NCI-H187 (cell line): Measurements from ENCODE around the gene EGFLAM.

Experiments used
- DNase-seq, 2 experiments: peaks; one replicate each; lab custom pipeline; 2025; lab: John Stamatoyannopoulos, UW

Gene EGFLAM

GRCh38 chr5:38258319-38259061 is at the start of gene EGFLAM:
Gene EGFLAM, plus strand, starts transcription at chr5:38258559. Its CDS starts 196 bp downstream, at chr5:38258755.
- DNase-seq = no peak

GRCh38 chr5:38208782-38209378 is 49.5 kb upstream of the EGFLAM start:
- DNase-seq = no peak

GRCh38 chr5:38210676-38211353 is 47.5 kb upstream of the EGFLAM start:
- DNase-seq = no peak

- DNase-seq = no peak
Measured at GRCh38 chr5:38211354-38211710, 47.0 kb upstream of the EGFLAM start.

GRCh38 chr5:38212307-38212706 is 46.1 kb upstream of the EGFLAM start:
- DNase-seq = no peak

GRCh38 chr5:38226091-38226490 is 32.3 kb upstream of the EGFLAM start:
- no peak for DNase-seq

GRCh38 chr5:38228914-38229313 is 29.4 kb upstream of the EGFLAM start:
- DNase-seq = no peak

- no peak for DNase-seq
Measured at GRCh38 chr5:38234737-38235136, 23.6 kb upstream of the EGFLAM start.

GRCh38 chr5:38237681-38238080 is 20.7 kb upstream of the EGFLAM start:
- no peak for DNase-seq

- DNase-seq = no peak
Measured at GRCh38 chr5:38240212-38240611, 18.1 kb upstream of the EGFLAM start.

- no peak for DNase-seq
Measured at GRCh38 chr5:38241655-38242054, 16.7 kb upstream of the EGFLAM start.

GRCh38 chr5:38245307-38245706 is 13.1 kb upstream of the EGFLAM start:
- no peak for DNase-seq

- DNase-seq = no peak
Measured at GRCh38 chr5:38249301-38249700, 9.1 kb upstream of the EGFLAM start.

- DNase-seq = no peak
Measured at GRCh38 chr5:38249812-38250211, 8.5 kb upstream of the EGFLAM start.

- no peak for DNase-seq
Measured at GRCh38 chr5:38250763-38251448, 7.5 kb upstream of the EGFLAM start.

GRCh38 chr5:38253759-38254158 is 4.6 kb upstream of the EGFLAM start:
- no peak for DNase-seq

GRCh38 chr5:38257308-38258041 is 884 bp upstream of the EGFLAM start:
- DNase-seq = no peak

- no peak for DNase-seq
Measured at GRCh38 chr5:38258042-38258318, 379 bp upstream of the EGFLAM start.

GRCh38 chr5:38259062-38259808 is 876 bp downstream of the EGFLAM start:
- no peak for DNase-seq

- DNase-seq = no peak
Measured at GRCh38 chr5:38259809-38260160, 1.4 kb downstream of the EGFLAM start.

- DNase-seq = no peak
Measured at GRCh38 chr5:38263983-38264382, 5.6 kb downstream of the EGFLAM start.
